ENCODE data around the gene SFRP4. TPM values are rescaled to one million over a fixed set of nuclear protein-coding genes. Genes with fewer than 3 reads are reported as not detected.
A peak's percentile ranks its signal among the peaks of the same experiment; 100 is the strongest.

SFRP4 gene
- total RNA-seq, 1 donor from 2014 or later: 6.4 TPM

GRCh38 chr7:37901236-37901827, 15.3 kb downstream of the SFRP4 start:
- TF ChIP-seq CTCF (IDR thresholded peaks at IDR 0.05; ENCODE audit: unreplicated experiment): peak; percentile 80
- no peak for DNase-seq (ENCODE audit: low spot score in 2 of 2, unreplicated experiment in 2 of 2)
- Mint-ChIP-seq H3K36me3 (no peaks in the 10 kb centered on the region), H3K27ac (peak overlapping the region; percentile 59), H3K4me1 (peaks cover 29% of the 10 kb centered on the region), H3K4me3 (no peak overlapping the region), H3K9me3 (peaks cover 3% of the 10 kb centered on the region), H3K27me3 (ENCODE audit: low read depth) (no peaks in the 10 kb centered on the region)

GRCh38 chr7:37899712-37900247, 16.8 kb downstream of the SFRP4 start:
- no peaks in the 10 kb centered on the region for H3K36me3 Mint-ChIP-seq
- no peak for TF ChIP-seq CTCF (IDR thresholded peaks at IDR 0.05; ENCODE audit: unreplicated experiment)
- peaks cover 29% of the 10 kb centered on the region for H3K4me1 Mint-ChIP-seq
- no peaks in the 10 kb centered on the region for H3K27me3 Mint-ChIP-seq (ENCODE audit: low read depth)
- H3K4me3 Mint-ChIP-seq: no peak overlapping the region
- H3K27ac Mint-ChIP-seq: no peak overlapping the region
- H3K9me3 Mint-ChIP-seq: peaks cover 3% of the 10 kb centered on the region
- DNase-seq (ENCODE audit: low spot score in 2 of 2, unreplicated experiment in 2 of 2): no peak

- no peak for DNase-seq (ENCODE audit: low spot score in 2 of 2, unreplicated experiment in 2 of 2)
- H3K9me3 Mint-ChIP-seq: peaks cover 11% of the 10 kb centered on the region
- H3K4me3 Mint-ChIP-seq: no peak overlapping the region
- TF ChIP-seq CTCF (IDR thresholded peaks at IDR 0.05; ENCODE audit: unreplicated experiment): no peak
- no peaks in the 10 kb centered on the region for H3K36me3 Mint-ChIP-seq
- H3K4me1 Mint-ChIP-seq: peaks cover 2% of the 10 kb centered on the region
- H3K27ac Mint-ChIP-seq: no peak overlapping the region
- H3K27me3 Mint-ChIP-seq (ENCODE audit: low read depth): no peaks in the 10 kb centered on the region
These were observed 21.9 kb downstream of the SFRP4 start for GRCh38 chr7:37894671-37895070.

- DNase-seq (ENCODE audit: low spot score in 2 of 2, unreplicated experiment in 2 of 2): no peak
- Mint-ChIP-seq H3K4me3 (no peak overlapping the region), H3K27ac (no peak overlapping the region), H3K4me1 (peaks cover 2% of the 10 kb centered on the region), H3K9me3 (peaks cover 9% of the 10 kb centered on the region), H3K27me3 (ENCODE audit: low read depth) (peaks cover 5% of the 10 kb centered on the region), H3K36me3 (no peaks in the 10 kb centered on the region)
- TF ChIP-seq CTCF (IDR thresholded peaks at IDR 0.05; ENCODE audit: unreplicated experiment): no peak
These were observed 23.3 kb downstream of the SFRP4 start for GRCh38 chr7:37893359-37893758.

GRCh38 chr7:37882086-37882485, 34.5 kb downstream of the SFRP4 start:
- Mint-ChIP-seq H3K36me3 (no peaks in the 10 kb centered on the region), H3K4me1 (no peaks in the 10 kb centered on the region), H3K27me3 (ENCODE audit: low read depth) (peaks cover 51% of the 10 kb centered on the region), H3K27ac (no peak overlapping the region), H3K4me3 (no peak overlapping the region), H3K9me3 (peaks cover 8% of the 10 kb centered on the region)
- no peak for DNase-seq (ENCODE audit: low spot score in 2 of 2, unreplicated experiment in 2 of 2)
- TF ChIP-seq CTCF (IDR thresholded peaks at IDR 0.05; ENCODE audit: unreplicated experiment): no peak

Other genes starting within 250 kb of the SFRP4 start
- gene GPR141, start 233.1 kb downstream of the SFRP4 start, total RNA-seq: 0.49 to 1.0 TPM (median 0.59 TPM) in 3 replicates
- 0.86 to 1.2 TPM (median 1.1 TPM) in 3 replicates for gene NME8, start 68.2 kb downstream of the SFRP4 start, total RNA-seq
- gene EPDR1, start 3.8 kb upstream of the SFRP4 start, total RNA-seq: 5.8 to 6.2 TPM (median 6.0 TPM) in 3 replicates